Measurements from ENCODE around the gene CFAP410.

- TF ChIP-seq EGR1 (IDR thresholded peaks at IDR 0.05) (no peak), REST (IDR thresholded peaks at IDR 0.05; ENCODE audit: low read depth) (no peak), NFIC (IDR thresholded peaks at IDR 0.05) (no peak), RAD21 (IDR thresholded peaks at IDR 0.05; ENCODE audit: low read depth) (no peak), FOXM1 (IDR thresholded peaks at IDR 0.05; ENCODE audit: borderline replicate concordance, low read depth) (no peak), TCF12 (IDR thresholded peaks at IDR 0.05; ENCODE audit: low read depth) (no peak), MAX (IDR thresholded peaks at IDR 0.05) (no peak)
These were observed 41.0 kb upstream of the CFAP410 start for GRCh38 chr21:44379991-44380865.
